CD8-positive, alpha-beta memory T cell (primary cell): ENCODE results near the gene CTU2. TPM values are rescaled to one million over a fixed set of nuclear protein-coding genes. Genes with fewer than 3 reads are reported as not detected.

ENCODE experiments used
- CTCF ChIA-PET: fragments of 350-600 bp; sonication (Branson Sonifier 250); formaldehyde crosslinking; loops from one replicate; lab custom pipeline; 2021; ENCODE audit warnings: antibody characterized with exemption; lab: Charles Lee
- POLR2A ChIA-PET: fragments of 350-600 bp; sonication (Branson Sonifier 250); formaldehyde crosslinking; loops from one replicate; lab custom pipeline; 2021; ENCODE audit warnings: antibody characterized with exemption; lab: Charles Lee
- DNase-seq, 5 donors: peaks; one replicate each; pipeline versions ENCODE4 v3.0.0 to v3.0.0-alpha.2; 2020 to 2022; ENCODE audit warnings: mixed read lengths in 1 of 5
- H3K27ac ChIP-seq: one replicate; pipeline ENCODE4 v1.7.0; 2013; ENCODE audit warnings: low read depth, mild to moderate bottlenecking, low read length, moderate library complexity
- H3K27me3 ChIP-seq: 2 replicates; pipeline ENCODE4 v1.7.0; 2013; ENCODE audit warnings: low read length, mild to moderate bottlenecking; ENCODE audit not compliant: insufficient read depth, poor library complexity, severe bottlenecking
- H3K36me3 ChIP-seq: 2 replicates; pipeline ENCODE4 v1.7.0; 2013; ENCODE audit warnings: mild to moderate bottlenecking, low read length, moderate library complexity; ENCODE audit not compliant: insufficient read depth
- H3K4me1 ChIP-seq: 2 replicates; pipeline ENCODE4 v1.7.0; 2013; ENCODE audit warnings: mild to moderate bottlenecking, low read length, moderate library complexity; ENCODE audit not compliant: insufficient read depth
- H3K4me3 ChIP-seq: 2 replicates; pipeline ENCODE4 v1.7.0; 2013; ENCODE audit warnings: mild to moderate bottlenecking, low read length
- H3K9me3 ChIP-seq: 2 replicates; pipeline ENCODE4 v1.7.0; 2013; ENCODE audit warnings: mild to moderate bottlenecking, low read length
- H3K27ac Mint-ChIP-seq, 8 donors: one replicate each; pipeline ENCODE4 v1.8.0; 2020 to 2021; ENCODE audit warnings: mixed read lengths in 8 of 8, mild to moderate bottlenecking in 6 of 8, inconsistent platforms in 3 of 8, moderate library complexity in 3 of 8
- H3K27me3 Mint-ChIP-seq, 2 donors: one replicate each; pipeline ENCODE4 v1.8.0; 2020 to 2021; ENCODE audit warnings: mixed read lengths in 2 of 2, mild to moderate bottlenecking in 1 of 2, moderate library complexity in 1 of 2
- H3K36me3 Mint-ChIP-seq, 3 donors: one replicate each; pipeline ENCODE4 v1.8.0; 2020 to 2021; ENCODE audit warnings: mixed read lengths in 3 of 3, inconsistent platforms in 1 of 3, mild to moderate bottlenecking in 1 of 3
- H3K4me1 Mint-ChIP-seq, 3 donors: one replicate each; pipeline ENCODE4 v1.8.0; 2020 to 2021; ENCODE audit warnings: mixed read lengths in 3 of 3, inconsistent platforms in 1 of 3, mild to moderate bottlenecking in 1 of 3
- H3K4me3 Mint-ChIP-seq, 7 donors: one replicate each; pipeline ENCODE4 v1.8.0; 2020 to 2021; ENCODE audit warnings: mixed read lengths in 7 of 7, mild to moderate bottlenecking in 6 of 7, moderate library complexity in 4 of 7, inconsistent platforms in 2 of 7
- H3K9me3 Mint-ChIP-seq, 5 donors: one replicate each; pipeline ENCODE4 v1.8.0; 2020 to 2022; ENCODE audit warnings: mixed read lengths in 5 of 5, mild to moderate bottlenecking in 3 of 5, moderate library complexity in 2 of 5, inconsistent platforms in 1 of 5
- polyA plus RNA-seq: library from polyadenylated mRNA; unstranded; fragments of 300-500 nt; fragmentation: Illumina TruSeq; gene quantifications from one replicate; pipeline ENCODE4 v1.2.3, GENCODE V29; 2021
- total RNA-seq, 2 experiments: library from RNA; stranded (reverse); gene quantifications; one replicate each; pipeline ENCODE4 v1.2.3, GENCODE V29; 2021

Gene CTU2
- total and polyA plus RNA-seq, 3 experiments from 2014 or later = 21.6 to 69.0 (median 68.6) TPM

DNA sequence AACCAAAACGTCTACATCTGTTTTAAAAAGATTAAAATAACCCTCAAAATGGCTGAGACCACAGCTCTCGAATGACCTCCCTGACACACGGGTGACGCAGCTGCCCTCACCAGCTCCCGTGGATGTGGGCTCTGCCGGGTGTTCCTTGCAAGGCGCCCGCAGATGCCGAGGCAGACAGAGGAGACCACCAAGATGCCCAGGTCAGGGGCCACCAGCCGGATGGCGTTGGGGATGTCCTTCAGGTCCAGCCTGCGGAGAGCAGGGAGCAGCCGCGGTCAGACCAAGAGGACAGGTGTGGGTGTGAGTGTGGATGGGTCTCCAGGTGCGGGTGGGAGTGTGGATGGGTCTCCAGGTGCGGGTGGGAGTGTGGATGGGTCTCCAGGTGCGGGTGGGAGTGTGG lies 35.1 kb downstream of the CTU2 start:
- ChIA-PET CTCF (interaction anchor here (0.8 kb wide), 1 partner anchor 26 kb away, joined by 3 read pairs; no protein-coding TSS in a partner anchor), POLR2A (interaction anchor here (1.0 kb wide), 1 partner anchor 46 kb away, joined by 3 read pairs; no protein-coding TSS in a partner anchor)
- H3K36me3 ChIP-seq = no peaks in the 10 kb centered on the region
- H3K27ac Mint-ChIP-seq = peak overlapping the region in 1 of 8 donors; percentile 65
- peaks cover 0 to 21% (median 0%) of the 10 kb centered on the region in 3 donors for H3K36me3 Mint-ChIP-seq
- no peaks in the 10 kb centered on the region for H3K9me3 Mint-ChIP-seq
- H3K4me1 ChIP-seq = peaks cover 40% of the 10 kb centered on the region
- no peak for DNase-seq
- H3K27me3 ChIP-seq = no peaks in the 10 kb centered on the region
- H3K27ac ChIP-seq = no peak overlapping the region
- no peak overlapping the region for H3K4me3 Mint-ChIP-seq
- no peak overlapping the region for H3K4me3 ChIP-seq
- no peaks in the 10 kb centered on the region for H3K27me3 Mint-ChIP-seq
- H3K4me1 Mint-ChIP-seq = peaks cover 18 to 37% (median 19%) of the 10 kb centered on the region in 3 donors
- no peaks in the 10 kb centered on the region for H3K9me3 ChIP-seq

DNA sequence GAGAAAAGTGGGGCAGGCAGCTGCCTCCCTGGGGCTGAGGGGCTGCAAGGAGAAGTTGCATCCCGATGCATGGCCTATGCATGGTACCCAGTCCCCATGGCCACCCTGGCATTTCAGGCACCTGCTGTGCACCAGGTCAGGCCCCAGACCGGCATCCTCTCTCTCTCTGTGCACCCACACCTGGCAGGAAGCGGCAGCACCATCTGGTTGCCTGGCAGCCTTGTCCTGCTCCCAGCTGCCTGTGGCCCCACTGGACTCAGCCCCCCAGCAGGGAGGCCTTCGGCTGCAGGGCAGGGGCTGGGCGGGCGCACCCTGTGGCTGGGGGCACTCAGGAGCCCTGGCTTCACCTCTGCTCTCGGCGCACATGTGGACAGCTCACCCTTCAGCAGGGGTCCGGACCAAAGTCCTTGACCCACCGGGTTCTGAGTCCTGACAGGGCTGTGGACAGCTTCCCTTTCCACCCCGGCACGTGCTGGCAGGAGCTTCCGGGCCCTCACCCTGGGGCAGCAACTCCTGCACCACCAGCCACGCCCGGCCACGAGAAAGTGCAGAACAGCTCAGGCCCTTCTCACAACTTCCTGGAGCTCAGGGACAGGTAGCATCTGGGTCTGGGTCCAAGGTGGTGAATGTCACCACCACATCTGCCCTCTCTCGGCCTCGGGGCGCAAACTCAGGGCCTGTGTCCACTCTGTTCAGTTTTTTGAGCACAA lies 36.7 kb downstream of the CTU2 start:
- Histone ChIP-seq H3K36me3 (no peaks in the 10 kb centered on the region), H3K27ac (no peak overlapping the region), H3K27me3 (no peaks in the 10 kb centered on the region), H3K4me3 (no peak overlapping the region), H3K4me1 (peaks cover 30% of the 10 kb centered on the region), H3K9me3 (no peaks in the 10 kb centered on the region)
- CTCF ChIA-PET = interaction anchor here (1.0 to 1.4 kb wide), 11 partner anchors 11 to 115 kb away, joined by 3 to 7 read pairs (median 4); partner anchors contain the start of gene APRT
- Mint-ChIP-seq H3K4me3 (no peak overlapping the region), H3K27me3 (no peaks in the 10 kb centered on the region), H3K27ac (peak overlapping the region in 1 of 8 donors; percentile 65), H3K4me1 (peaks cover 20 to 36% (median 20%) of the 10 kb centered on the region in 3 donors), H3K36me3 (peaks cover 0 to 21% (median 0%) of the 10 kb centered on the region in 3 donors), H3K9me3 (no peaks in the 10 kb centered on the region)
- no peak for DNase-seq
- POLR2A ChIA-PET = no interaction called here

DNA sequence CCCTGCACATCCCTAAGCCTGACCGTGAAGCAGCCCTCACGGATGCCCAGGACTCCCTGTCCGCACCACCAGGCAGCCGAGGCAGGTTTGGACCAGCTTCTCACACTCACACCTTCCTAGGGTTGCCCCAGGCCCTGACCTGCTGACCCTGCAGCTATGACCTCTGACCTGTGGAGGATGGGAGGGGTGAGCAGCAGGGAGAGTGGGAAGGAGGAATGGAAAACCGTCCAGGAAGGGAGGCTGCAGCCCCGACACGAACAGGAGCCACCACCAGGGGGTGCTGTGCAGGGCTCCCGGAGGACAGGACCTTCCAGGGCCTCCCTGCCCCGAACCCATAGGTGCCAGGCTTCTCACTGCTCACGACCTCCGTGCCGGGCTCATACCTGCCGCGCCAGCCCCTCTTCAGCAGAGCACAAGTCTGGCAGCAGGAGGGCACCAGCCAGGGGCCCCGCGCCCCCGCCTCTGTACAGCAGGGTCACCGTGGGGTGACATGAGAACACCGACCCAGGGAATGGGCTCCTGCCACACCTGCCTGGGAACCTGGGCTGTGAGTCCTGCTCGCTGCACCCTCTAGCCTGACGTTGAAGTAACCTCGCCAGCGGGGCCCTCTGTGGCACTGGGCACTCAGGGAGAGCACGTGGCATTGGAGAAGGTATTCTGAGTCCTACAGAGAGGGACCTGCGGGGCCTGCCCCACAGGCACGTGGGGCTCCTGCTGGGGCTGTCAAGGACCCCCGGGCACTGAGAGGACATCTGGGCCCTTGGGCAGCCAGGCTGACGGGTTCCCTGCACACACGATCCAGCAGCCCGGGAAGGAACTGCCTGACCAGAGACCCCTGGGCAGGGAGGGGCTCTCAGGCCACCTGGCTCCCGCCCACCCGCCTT lies 37.6 kb downstream of the CTU2 start:
- Mint-ChIP-seq H3K27ac (peak overlapping the region in 3 of 8 donors; percentile 22 to 69 (median 23)), H3K4me1 (peaks cover 20 to 32% (median 20%) of the 10 kb centered on the region in 3 donors), H3K27me3 (no peaks in the 10 kb centered on the region), H3K4me3 (peak overlapping the region in 3 of 7 donors; percentile 14 to 39 (median 38)), H3K36me3 (peaks cover 0 to 20% (median 0%) of the 10 kb centered on the region in 3 donors), H3K9me3 (no peaks in the 10 kb centered on the region)
- no peak overlapping the region for H3K4me3 ChIP-seq
- no peaks in the 10 kb centered on the region for H3K36me3 ChIP-seq
- ChIA-PET POLR2A (no interaction called here), CTCF (interaction anchor here (1.0 to 3.4 kb wide), 11 partner anchors 10 to 114 kb away, joined by 3 to 14 read pairs (median 5); partner anchors contain the start of genes APRT, GALNS and TRAPPC2L)
- peaks cover 30% of the 10 kb centered on the region for H3K4me1 ChIP-seq
- no peaks in the 10 kb centered on the region for H3K9me3 ChIP-seq
- H3K27me3 ChIP-seq = no peaks in the 10 kb centered on the region
- DNase-seq = peak; percentile 59 to 83 (median 70)
- no peak overlapping the region for H3K27ac ChIP-seq

DNA sequence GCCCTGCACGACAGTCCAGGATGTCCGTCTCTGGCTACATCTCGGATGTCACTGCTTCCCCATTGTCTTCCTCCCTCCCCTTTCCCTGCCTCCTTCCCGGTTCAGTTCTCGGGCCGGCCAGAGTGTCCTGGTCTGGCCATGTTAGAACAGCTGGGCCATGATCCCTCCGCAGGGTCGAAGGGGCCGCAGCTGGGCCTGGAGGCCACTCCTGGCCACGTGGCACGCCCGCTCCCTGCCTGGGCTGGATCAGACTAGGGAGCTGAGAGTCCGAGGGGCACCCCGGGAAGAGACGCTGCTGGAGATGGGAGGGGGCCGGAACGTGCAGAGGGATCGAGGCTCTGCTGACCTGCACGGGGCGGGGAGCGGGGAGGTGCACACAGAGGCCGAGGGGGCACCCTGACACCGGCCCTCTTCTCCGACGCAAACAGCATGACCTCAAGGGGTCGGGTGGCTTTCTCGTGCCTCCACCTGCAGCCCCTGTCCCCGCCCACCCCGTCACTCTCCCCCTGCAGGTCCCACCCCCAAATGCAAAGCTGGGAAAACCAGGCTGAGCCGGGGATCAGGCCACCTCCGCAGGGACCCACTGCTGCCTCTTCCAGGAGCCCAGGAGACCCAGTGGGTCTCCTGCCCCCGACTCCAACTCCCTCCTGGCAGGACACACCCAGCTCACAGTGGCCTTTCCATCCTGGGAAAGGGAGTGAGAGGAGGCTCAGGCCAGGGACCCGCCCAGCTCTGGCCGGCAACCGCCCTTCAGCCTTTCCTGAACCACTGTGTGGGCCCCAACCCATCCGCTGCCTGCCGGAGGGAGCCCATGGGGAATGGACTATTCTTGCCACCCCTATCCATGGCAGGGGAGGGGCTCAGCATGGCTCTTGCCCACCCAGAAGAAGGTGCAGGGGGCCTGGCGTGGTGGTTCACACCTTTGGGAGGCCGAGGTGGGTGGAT lies 38.5 kb downstream of the CTU2 start:
- no peak overlapping the region for H3K27ac ChIP-seq
- Mint-ChIP-seq H3K27me3 (no peaks in the 10 kb centered on the region), H3K9me3 (no peaks in the 10 kb centered on the region), H3K27ac (peak overlapping the region in 5 of 8 donors; percentile 7 to 95 (median 80)), H3K4me1 (peaks cover 20 to 32% (median 20%) of the 10 kb centered on the region in 3 donors), H3K4me3 (peak overlapping the region in 3 of 7 donors; percentile 62 to 81 (median 63)), H3K36me3 (peaks cover 0 to 16% (median 0%) of the 10 kb centered on the region in 3 donors)
- ChIA-PET CTCF (interaction anchor here (1.0 to 4.3 kb wide), 4 partner anchors 9 to 473 kb away, joined by 3 to 33 read pairs (median 9); partner anchors contain the start of genes GALNS, TRAPPC2L and ZNF778), POLR2A (interaction anchor here (0.5 to 3.3 kb wide), 3 partner anchors 37 to 113 kb away, joined by 4 to 13 read pairs (median 7); partner anchors contain the start of gene TRAPPC2L)
- peaks cover 30% of the 10 kb centered on the region for H3K4me1 ChIP-seq
- H3K27me3 ChIP-seq = no peaks in the 10 kb centered on the region
- H3K9me3 ChIP-seq = no peaks in the 10 kb centered on the region
- H3K4me3 ChIP-seq = no peak overlapping the region
- H3K36me3 ChIP-seq = no peaks in the 10 kb centered on the region
- no peak for DNase-seq

DNA sequence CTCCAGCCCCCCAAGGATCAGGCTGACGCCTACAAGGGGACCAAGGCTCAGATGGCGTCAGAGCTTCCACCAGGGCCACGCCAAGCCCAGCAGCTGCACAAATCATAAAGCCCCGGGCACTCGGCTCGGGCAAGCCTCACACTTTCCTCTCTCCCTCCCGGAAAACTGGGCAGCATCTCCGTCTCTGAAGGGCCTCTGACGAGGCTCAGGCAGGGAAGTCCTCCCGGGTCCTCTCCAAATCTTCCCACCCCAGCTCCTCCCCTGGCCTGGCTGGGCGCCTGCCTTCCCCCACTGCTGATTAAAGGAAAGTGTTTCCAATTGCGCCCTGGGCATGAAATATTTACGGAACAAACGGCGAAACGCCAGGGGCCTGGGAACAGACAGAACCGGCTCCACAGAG lies 40.2 kb downstream of the CTU2 start:
- no peak overlapping the region for H3K4me3 ChIP-seq
- no peaks in the 10 kb centered on the region for H3K9me3 ChIP-seq
- Mint-ChIP-seq H3K9me3 (no peaks in the 10 kb centered on the region), H3K36me3 (peaks cover 0 to 10% (median 0%) of the 10 kb centered on the region in 3 donors), H3K27ac (peak overlapping the region in 7 of 8 donors; percentile 54 to 93 (median 88)), H3K4me3 (peak overlapping the region in 2 of 7 donors; percentile 63 to 78), H3K4me1 (peaks cover 20 to 32% (median 20%) of the 10 kb centered on the region in 3 donors), H3K27me3 (no peaks in the 10 kb centered on the region)
- H3K27me3 ChIP-seq = no peaks in the 10 kb centered on the region
- ChIA-PET POLR2A (interaction anchor here (1.4 to 3.3 kb wide), 2 partner anchors 36 to 111 kb away, joined by 4 to 13 read pairs; partner anchors contain the start of gene TRAPPC2L), CTCF (interaction anchor here (1.3 to 4.3 kb wide), 3 partner anchors 10 to 111 kb away, joined by 4 to 33 read pairs (median 14); partner anchors contain the start of genes GALNS and TRAPPC2L)
- H3K36me3 ChIP-seq = no peaks in the 10 kb centered on the region
- DNase-seq = no peak
- H3K4me1 ChIP-seq = peaks cover 30% of the 10 kb centered on the region
- H3K27ac ChIP-seq = no peak overlapping the region

DNA sequence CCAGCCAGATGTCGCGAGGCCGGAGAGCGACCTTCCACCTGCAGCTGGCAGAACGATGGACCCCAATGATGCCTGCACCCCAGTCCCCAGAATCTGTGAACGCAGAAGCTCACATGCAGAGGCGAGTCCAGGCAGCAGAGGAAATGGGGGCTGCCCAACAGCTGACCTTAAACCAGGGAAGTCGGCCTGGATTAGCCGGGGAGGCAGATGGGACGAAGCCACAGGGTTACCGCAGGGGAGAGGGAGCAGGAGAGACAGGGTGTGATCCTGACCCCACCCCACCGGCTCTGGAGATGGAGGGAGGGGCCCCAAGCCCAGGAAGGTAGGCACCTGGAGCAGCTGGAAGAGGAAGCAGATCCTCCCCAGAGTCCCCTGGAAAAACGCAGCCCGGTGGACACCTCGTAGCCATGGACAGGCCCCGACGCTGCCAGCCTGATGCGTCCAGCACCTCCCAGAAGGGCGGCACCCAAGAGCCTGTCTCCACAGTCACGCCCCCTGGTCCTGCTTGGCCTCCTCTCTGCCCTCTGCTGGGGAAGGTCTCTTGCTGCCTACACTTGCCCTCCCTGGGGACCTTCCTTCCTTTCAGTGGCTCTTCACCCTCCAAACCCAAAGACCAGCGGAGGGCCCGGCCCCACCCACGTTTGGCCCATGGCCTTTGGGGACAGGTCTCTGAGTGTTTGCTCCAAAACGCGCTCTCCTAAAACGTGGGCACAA lies 41.4 kb downstream of the CTU2 start:
- Mint-ChIP-seq H3K36me3 (peaks cover 0 to 14% (median 0%) of the 10 kb centered on the region in 3 donors), H3K4me1 (peaks cover 20 to 32% (median 20%) of the 10 kb centered on the region in 3 donors), H3K27ac (peak overlapping the region in 5 of 8 donors; percentile 47 to 91 (median 60)), H3K9me3 (no peaks in the 10 kb centered on the region), H3K4me3 (no peak overlapping the region), H3K27me3 (no peaks in the 10 kb centered on the region)
- Histone ChIP-seq H3K27ac (no peak overlapping the region), H3K27me3 (no peaks in the 10 kb centered on the region), H3K4me1 (peaks cover 30% of the 10 kb centered on the region), H3K4me3 (no peak overlapping the region), H3K36me3 (no peaks in the 10 kb centered on the region), H3K9me3 (no peaks in the 10 kb centered on the region)
- no peak for DNase-seq
- ChIA-PET CTCF (interaction anchor here (1.1 to 4.3 kb wide), 3 partner anchors 12 to 110 kb away, joined by 4 to 33 read pairs (median 14); partner anchors contain the start of genes GALNS and TRAPPC2L), POLR2A (interaction anchor here (1.3 to 3.3 kb wide), 2 partner anchors 34 to 46 kb away, joined by 4 to 13 read pairs; no protein-coding TSS in a partner anchor)
